Islet precursor cell (in vitro differentiated cells): ENCODE measurements around the gene TTC28.
A peak's percentile ranks its signal among the peaks of the same experiment; 100 is the strongest.

Experiments
- DNase-seq: peaks from one replicate; pipeline ENCODE4 v3.0.0-alpha.2; 2018

TTC28 gene

GRCh38 chr22:27980424-27981148 lies 699.1 kb downstream of the TTC28 start:
- DNase-seq = peak; percentile 84

GRCh38 chr22:27978802-27979201 lies 700.8 kb downstream of the TTC28 start:
- peak; percentile 23 for DNase-seq

GRCh38 chr22:27978317-27978716 lies 701.3 kb downstream of the TTC28 start:
- DNase-seq = no peak

GRCh38 chr22:27976586-27976985 lies 703.1 kb downstream of the TTC28 start:
- DNase-seq = no peak

GRCh38 chr22:27975381-27976013 lies 704.1 kb downstream of the TTC28 start:
- peak; percentile 29 for DNase-seq

GRCh38 chr22:27973846-27974245 lies 705.8 kb downstream of the TTC28 start:
- peak; percentile 15 for DNase-seq

- peak; percentile 51 for DNase-seq
Measured at GRCh38 chr22:27972732-27973698, 706.6 kb downstream of the TTC28 start.

GRCh38 chr22:27971926-27972325 lies 707.7 kb downstream of the TTC28 start:
- DNase-seq = no peak

GRCh38 chr22:27970596-27971220 lies 708.9 kb downstream of the TTC28 start:
- DNase-seq = no peak

GRCh38 chr22:27966168-27967064 lies 713.2 kb downstream of the TTC28 start:
- DNase-seq = no peak

GRCh38 chr22:27962268-27963044 lies 717.2 kb downstream of the TTC28 start:
- DNase-seq = no peak

GRCh38 chr22:27961680-27962079 lies 718.0 kb downstream of the TTC28 start:
- DNase-seq = no peak

GRCh38 chr22:27961182-27961581 lies 718.5 kb downstream of the TTC28 start:
- DNase-seq = no peak

GRCh38 chr22:27959335-27960090 lies 720.1 kb downstream of the TTC28 start:
- DNase-seq = no peak

GRCh38 chr22:27952779-27953178 lies 726.9 kb downstream of the TTC28 start:
- DNase-seq = no peak

GRCh38 chr22:27952091-27952490 lies 727.5 kb downstream of the TTC28 start:
- DNase-seq = peak; percentile 62

- no peak for DNase-seq
Measured at GRCh38 chr22:27949421-27949820, 730.2 kb downstream of the TTC28 start.

GRCh38 chr22:27948569-27948968 lies 731.1 kb downstream of the TTC28 start:
- no peak for DNase-seq

- no peak for DNase-seq
Measured at GRCh38 chr22:27947448-27947847, 732.2 kb downstream of the TTC28 start.

GRCh38 chr22:27941143-27941542 lies 738.5 kb downstream of the TTC28 start:
- DNase-seq = no peak
